Neural cell (in vitro differentiated cells): ENCODE data around the gene PDZRN3. TPM values are rescaled to one million over a fixed set of nuclear protein-coding genes. Genes with fewer than 3 reads are reported as not detected.

Source experiments
- H2AFZ ChIP-seq: fragments of 200-600, 300-800 bp; sonication (generic), shearing (Covaris generic); 2 replicates; pipeline ENCODE4 v1.6.0; 2014; ENCODE audit warnings: low read depth, mild to moderate bottlenecking, antibody characterized with exemption, low read length, moderate library complexity
- H3F3A ChIP-seq: fragments of 200-600 bp; shearing (Covaris generic); 2 replicates; pipeline ENCODE4 v1.6.1; 2016; ENCODE audit warnings: mild to moderate bottlenecking, moderate library complexity, mixed read lengths, antibody characterized with exemption, low read length; ENCODE audit not compliant: insufficient read depth, poor library complexity, severe bottlenecking
- H3K27ac ChIP-seq: fragments of 200-600, 300-800 bp; sonication (generic), shearing (Covaris generic); 2 replicates; pipeline ENCODE4 v1.5.1; 2014; ENCODE audit warnings: mild to moderate bottlenecking, low read length, moderate library complexity
- H3K27me3 ChIP-seq: fragments of 300-800, 200-600 bp; sonication (generic), shearing (Covaris generic); 2 replicates; pipeline ENCODE4 v1.6.0; 2014; ENCODE audit warnings: mild to moderate bottlenecking, low read depth, low read length, moderate library complexity; ENCODE audit not compliant: insufficient read depth
- H3K36me3 ChIP-seq: fragments of 300-800, 200-600 bp; sonication (generic), shearing (Covaris generic); 2 replicates; pipeline ENCODE4 v1.5.1; 2014; ENCODE audit warnings: mild to moderate bottlenecking, antibody characterized with exemption, low read length, moderate library complexity; ENCODE audit not compliant: insufficient read depth
- H3K4me2 ChIP-seq: fragments of 300-800, 200-600 bp; sonication (generic), shearing (Covaris generic); 2 replicates; pipeline ENCODE4 v1.6.0; 2014; ENCODE audit warnings: mild to moderate bottlenecking, low read length
- H3K4me3 ChIP-seq: fragments of 300-800, 200-600 bp; sonication (generic), shearing (Covaris generic); 2 replicates; pipeline ENCODE4 v1.5.1; 2014; ENCODE audit warnings: mild to moderate bottlenecking, low read length, moderate library complexity
- H3K79me2 ChIP-seq: fragments of 200-600 bp; shearing (Covaris generic); replicated peaks from 2 replicates; pipeline ENCODE4 v1.6.0; 2014; ENCODE audit warnings: mild to moderate bottlenecking, low read length, moderate library complexity; ENCODE audit not compliant: insufficient read depth
- H3K9ac ChIP-seq: fragments of 300-800, 200-600 bp; sonication (generic), shearing (Covaris generic); 2 replicates; pipeline ENCODE4 v1.6.1; 2016; ENCODE audit warnings: mild to moderate bottlenecking, low read length, mixed read lengths
- H3K9me2 ChIP-seq: fragments of 200-600 bp; shearing (Covaris generic); 2 replicates; pipeline ENCODE4 v1.6.1; 2016; ENCODE audit warnings: mild to moderate bottlenecking, low read length, mixed read lengths; ENCODE audit not compliant: insufficient read depth
- H3K9me3 ChIP-seq: fragments of 200-600, 300-800 bp; sonication (generic), shearing (Covaris generic); 2 replicates; pipeline ENCODE4 v1.6.1; 2016; ENCODE audit warnings: mild to moderate bottlenecking, mixed run types, low read length, moderate library complexity, mixed read lengths
- H4K20me1 ChIP-seq: fragments of 200-600 bp; shearing (Covaris generic); 2 replicates; pipeline ENCODE4 v1.6.1; 2016; ENCODE audit warnings: mild to moderate bottlenecking, mixed run types; ENCODE audit not compliant: insufficient read depth
- EP300 ChIP-seq: fragments of 450-650 bp; conservative IDR thresholded peaks from 2 replicates; pipeline ENCODE4 v1.6.1; 2014; ENCODE audit warnings: antibody characterized with exemption, mild to moderate bottlenecking, moderate library complexity; ENCODE audit not compliant: poor library complexity, severe bottlenecking
- EZH2 ChIP-seq: fragments of 200-600, 300-800 bp; shearing (Covaris generic), sonication (generic); IDR thresholded peaks from 2 replicates; pipeline ENCODE4 v1.6.1; 2014; ENCODE audit warnings: antibody characterized with exemption, low read length, borderline replicate concordance, mild to moderate bottlenecking; ENCODE audit not compliant: insufficient read depth, poor library complexity, severe bottlenecking
- MXI1 ChIP-seq: fragments of 450-650 bp; conservative IDR thresholded peaks from 2 replicates; pipeline ENCODE4 v1.6.1; 2014; ENCODE audit warnings: antibody characterized with exemption, mild to moderate bottlenecking; ENCODE audit not compliant: poor library complexity, severe bottlenecking
- POLR2AphosphoS5 ChIP-seq: IDR thresholded peaks from 2 replicates; pipeline ENCODE4 v1.6.1; 2012
- RAD21 ChIP-seq: fragments of 450-650 bp; conservative IDR thresholded peaks from 2 replicates; pipeline ENCODE4 v1.6.1; 2014; ENCODE audit warnings: antibody characterized with exemption, mild to moderate bottlenecking, moderate library complexity
- SMC3 ChIP-seq: fragments of 450-650 bp; conservative IDR thresholded peaks from 2 replicates; pipeline ENCODE4 v1.6.1; 2014; ENCODE audit warnings: antibody characterized with exemption, mild to moderate bottlenecking, moderate library complexity; ENCODE audit not compliant: poor library complexity
- TAF1 ChIP-seq: IDR thresholded peaks from 2 replicates; pipeline ENCODE4 v1.6.1; 2012; ENCODE audit warnings: low read depth
- polyA plus RNA-seq: library from polyadenylated mRNA; depleted of rRNA; stranded (reverse); fragments of >200 nt; gene quantifications from 2 replicates; pipeline ENCODE4 v1.2.3, GENCODE V29; 2014
- TF ChIP-seq, protein P1 (sequence below): fragments of 450-650 bp; IDR thresholded peaks from 2 replicates; pipeline ENCODE4 v1.5.1; 2014; ENCODE audit warnings: antibody characterized with exemption, mild to moderate bottlenecking, moderate library complexity; ENCODE audit not compliant: poor library complexity, severe bottlenecking
- TF ChIP-seq, protein P2 (sequence below): IDR thresholded peaks from 2 replicates; pipeline ENCODE4 v1.6.1; 2012; ENCODE audit warnings: borderline replicate concordance

The PDZRN3 gene
- polyA plus RNA-seq, 1 donor from 2014 or later, result 1.1 TPM

DNA sequence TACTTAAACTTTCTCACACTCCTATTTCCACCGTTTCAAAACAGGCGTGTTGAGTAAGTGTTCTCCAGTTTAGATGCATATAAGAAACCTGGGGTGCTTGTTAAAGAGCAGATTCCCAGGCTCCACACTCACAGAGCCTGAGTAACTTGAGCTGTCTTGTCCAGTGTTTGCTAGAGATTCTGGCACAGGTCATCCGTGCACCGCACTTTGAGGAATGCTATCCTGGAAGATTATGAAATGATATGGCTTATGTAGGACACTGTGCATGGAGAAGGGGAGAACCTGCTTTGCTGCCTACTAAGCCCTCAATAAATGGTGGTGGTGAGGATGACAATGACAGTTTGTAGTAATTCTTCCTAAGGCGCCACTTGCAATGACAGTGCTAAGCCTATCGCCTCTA lies 273.7 kb downstream of the PDZRN3 start:
- no peaks in the 10 kb centered on the region for H3K9me2 ChIP-seq
- no peak overlapping the region for H2AFZ ChIP-seq
- H3K27ac ChIP-seq, result no peak overlapping the region
- H3K36me3 ChIP-seq, result no peaks in the 10 kb centered on the region
- TF ChIP-seq SMC3, result no peak
- TF ChIP-seq, protein P1, sequence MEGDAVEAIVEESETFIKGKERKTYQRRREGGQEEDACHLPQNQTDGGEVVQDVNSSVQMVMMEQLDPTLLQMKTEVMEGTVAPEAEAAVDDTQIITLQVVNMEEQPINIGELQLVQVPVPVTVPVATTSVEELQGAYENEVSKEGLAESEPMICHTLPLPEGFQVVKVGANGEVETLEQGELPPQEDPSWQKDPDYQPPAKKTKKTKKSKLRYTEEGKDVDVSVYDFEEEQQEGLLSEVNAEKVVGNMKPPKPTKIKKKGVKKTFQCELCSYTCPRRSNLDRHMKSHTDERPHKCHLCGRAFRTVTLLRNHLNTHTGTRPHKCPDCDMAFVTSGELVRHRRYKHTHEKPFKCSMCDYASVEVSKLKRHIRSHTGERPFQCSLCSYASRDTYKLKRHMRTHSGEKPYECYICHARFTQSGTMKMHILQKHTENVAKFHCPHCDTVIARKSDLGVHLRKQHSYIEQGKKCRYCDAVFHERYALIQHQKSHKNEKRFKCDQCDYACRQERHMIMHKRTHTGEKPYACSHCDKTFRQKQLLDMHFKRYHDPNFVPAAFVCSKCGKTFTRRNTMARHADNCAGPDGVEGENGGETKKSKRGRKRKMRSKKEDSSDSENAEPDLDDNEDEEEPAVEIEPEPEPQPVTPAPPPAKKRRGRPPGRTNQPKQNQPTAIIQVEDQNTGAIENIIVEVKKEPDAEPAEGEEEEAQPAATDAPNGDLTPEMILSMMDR, result no peak
- no peak overlapping the region for H3K9ac ChIP-seq
- H3K4me2 ChIP-seq, result no peak overlapping the region
- no peak overlapping the region for H3K4me3 ChIP-seq
- H3F3A ChIP-seq, result no peaks in the 10 kb centered on the region
- no peaks in the 10 kb centered on the region for H3K9me3 ChIP-seq
- no peaks in the 10 kb centered on the region for H3K27me3 ChIP-seq
- no peaks in the 10 kb centered on the region for H4K20me1 ChIP-seq
- no peaks in the 10 kb centered on the region for H3K79me2 ChIP-seq

DNA sequence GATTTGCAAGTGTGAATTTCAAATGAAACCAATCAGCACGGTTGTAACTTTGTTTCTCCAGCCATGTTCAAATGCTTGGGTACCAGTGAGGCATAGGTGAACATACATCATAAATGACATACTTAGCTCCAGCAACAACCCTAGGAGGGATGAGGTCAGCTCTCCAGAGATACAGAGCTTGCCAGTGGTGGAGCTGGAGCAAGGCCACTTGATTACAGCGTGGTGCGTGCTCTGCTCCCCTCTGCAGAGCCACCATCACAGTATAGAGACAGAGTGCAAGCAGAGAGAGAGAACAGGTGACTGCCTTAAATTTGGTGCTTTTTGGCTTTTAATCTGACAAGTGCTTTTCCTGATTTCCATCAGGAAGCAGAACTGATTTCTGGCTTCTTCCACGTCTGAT lies 275.1 kb downstream of the PDZRN3 start:
- H3K79me2 ChIP-seq, result no peaks in the 10 kb centered on the region
- H3F3A ChIP-seq, result no peaks in the 10 kb centered on the region
- H3K9me2 ChIP-seq, result no peaks in the 10 kb centered on the region
- H3K9ac ChIP-seq, result no peak overlapping the region
- no peak overlapping the region for H3K4me2 ChIP-seq
- no peaks in the 10 kb centered on the region for H3K27me3 ChIP-seq
- H3K27ac ChIP-seq, result no peak overlapping the region
- no peak overlapping the region for H3K4me3 ChIP-seq
- no peaks in the 10 kb centered on the region for H3K36me3 ChIP-seq
- TF ChIP-seq RAD21, result no peak
- TF ChIP-seq, protein P1, result no peak
- H2AFZ ChIP-seq, result no peak overlapping the region
- no peaks in the 10 kb centered on the region for H3K9me3 ChIP-seq
- no peaks in the 10 kb centered on the region for H4K20me1 ChIP-seq

DNA sequence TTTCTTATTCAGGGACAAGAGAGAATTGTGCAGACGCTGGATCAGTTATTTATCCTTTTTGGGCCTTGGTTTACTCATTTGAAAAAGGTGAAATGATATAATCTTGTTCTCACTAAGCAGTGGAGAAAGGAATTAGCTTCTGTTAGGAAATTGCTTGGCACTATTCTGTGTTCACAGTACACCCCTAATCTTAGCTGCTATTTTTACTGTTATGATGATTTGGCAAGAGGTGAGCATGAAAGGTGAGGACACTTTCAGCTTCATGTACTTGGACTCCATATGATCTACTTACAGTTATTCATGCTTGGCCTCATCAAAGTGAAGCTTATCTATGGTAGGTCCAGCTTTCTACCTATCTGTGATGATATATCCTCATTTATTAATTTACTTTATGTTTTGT lies 282.7 kb downstream of the PDZRN3 start:
- H3K4me2 ChIP-seq, result no peak overlapping the region
- H3K79me2 ChIP-seq, result no peaks in the 10 kb centered on the region
- no peaks in the 10 kb centered on the region for H3K9me2 ChIP-seq
- H3K9me3 ChIP-seq, result no peaks in the 10 kb centered on the region
- H3K27ac ChIP-seq, result no peak overlapping the region
- H4K20me1 ChIP-seq, result no peaks in the 10 kb centered on the region
- H3K4me3 ChIP-seq, result no peak overlapping the region
- no peak overlapping the region for H2AFZ ChIP-seq
- no peak overlapping the region for H3K9ac ChIP-seq
- no peak for TF ChIP-seq SMC3
- TF ChIP-seq, protein P2, sequence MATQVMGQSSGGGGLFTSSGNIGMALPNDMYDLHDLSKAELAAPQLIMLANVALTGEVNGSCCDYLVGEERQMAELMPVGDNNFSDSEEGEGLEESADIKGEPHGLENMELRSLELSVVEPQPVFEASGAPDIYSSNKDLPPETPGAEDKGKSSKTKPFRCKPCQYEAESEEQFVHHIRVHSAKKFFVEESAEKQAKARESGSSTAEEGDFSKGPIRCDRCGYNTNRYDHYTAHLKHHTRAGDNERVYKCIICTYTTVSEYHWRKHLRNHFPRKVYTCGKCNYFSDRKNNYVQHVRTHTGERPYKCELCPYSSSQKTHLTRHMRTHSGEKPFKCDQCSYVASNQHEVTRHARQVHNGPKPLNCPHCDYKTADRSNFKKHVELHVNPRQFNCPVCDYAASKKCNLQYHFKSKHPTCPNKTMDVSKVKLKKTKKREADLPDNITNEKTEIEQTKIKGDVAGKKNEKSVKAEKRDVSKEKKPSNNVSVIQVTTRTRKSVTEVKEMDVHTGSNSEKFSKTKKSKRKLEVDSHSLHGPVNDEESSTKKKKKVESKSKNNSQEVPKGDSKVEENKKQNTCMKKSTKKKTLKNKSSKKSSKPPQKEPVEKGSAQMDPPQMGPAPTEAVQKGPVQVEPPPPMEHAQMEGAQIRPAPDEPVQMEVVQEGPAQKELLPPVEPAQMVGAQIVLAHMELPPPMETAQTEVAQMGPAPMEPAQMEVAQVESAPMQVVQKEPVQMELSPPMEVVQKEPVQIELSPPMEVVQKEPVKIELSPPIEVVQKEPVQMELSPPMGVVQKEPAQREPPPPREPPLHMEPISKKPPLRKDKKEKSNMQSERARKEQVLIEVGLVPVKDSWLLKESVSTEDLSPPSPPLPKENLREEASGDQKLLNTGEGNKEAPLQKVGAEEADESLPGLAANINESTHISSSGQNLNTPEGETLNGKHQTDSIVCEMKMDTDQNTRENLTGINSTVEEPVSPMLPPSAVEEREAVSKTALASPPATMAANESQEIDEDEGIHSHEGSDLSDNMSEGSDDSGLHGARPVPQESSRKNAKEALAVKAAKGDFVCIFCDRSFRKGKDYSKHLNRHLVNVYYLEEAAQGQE, result no peak
- TF ChIP-seq EP300, result no peak
- no peak for TF ChIP-seq MXI1
- no peak for TF ChIP-seq EZH2
- no peak for TF ChIP-seq RAD21
- no peak for TF ChIP-seq TAF1
- TF ChIP-seq POLR2AphosphoS5, result no peak
- TF ChIP-seq, protein P1, result no peak
- H3F3A ChIP-seq, result no peaks in the 10 kb centered on the region
- no peaks in the 10 kb centered on the region for H3K27me3 ChIP-seq
- H3K36me3 ChIP-seq, result no peaks in the 10 kb centered on the region
